Loucy (cell line): Measurements from ENCODE around the gene SMIM44.

Experiments used
- CTCF ChIP-seq: fragments of 200-600 bp; sonication (generic); conservative IDR thresholded peaks from 2 replicates; pipeline ENCODE4 v1.5.1; 2014; ENCODE audit warnings: mild to moderate bottlenecking, antibody characterized with exemption, low read length
- EZH2phosphoT487 ChIP-seq: fragments of 200-600 bp; IDR thresholded peaks from 2 replicates; pipeline ENCODE4 v1.6.1; 2018; ENCODE audit warnings: antibody characterized with exemption, mild to moderate bottlenecking, moderate library complexity, borderline replicate concordance

DNA sequence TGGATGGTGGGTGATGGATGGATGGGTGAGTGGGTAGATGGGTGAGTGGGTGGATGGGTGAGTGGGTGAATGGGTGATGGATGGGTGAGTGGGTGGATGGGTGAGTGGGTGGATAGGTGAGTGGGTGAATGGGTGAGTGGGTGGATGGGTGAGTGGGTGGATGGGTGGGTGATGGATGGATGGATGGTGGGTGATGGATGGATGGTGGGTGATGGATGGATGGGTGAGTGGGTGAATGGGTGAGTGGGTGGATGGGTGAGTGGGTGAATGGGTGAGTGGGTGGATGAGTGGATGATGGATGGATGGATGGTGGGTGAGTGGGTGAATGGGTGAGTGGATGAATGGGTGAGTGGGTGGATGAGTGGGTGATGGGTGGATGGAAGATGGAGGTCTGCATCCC lies 5.7 kb downstream of the SMIM44 start:
- no peak for TF ChIP-seq CTCF
- no peak for TF ChIP-seq EZH2phosphoT487
